IMR-90 (cell line): ENCODE data around the gene ZSCAN23. TPM values are rescaled to one million over a fixed set of nuclear protein-coding genes. Genes with fewer than 3 reads are reported as not detected.

Experiments used
- ATAC-seq: fragments of 200-7000 bp; cut with Tn5 transposase; 2 replicates; pipeline ENCODE4 v1.9.1; 2020; ENCODE audit warnings: low read depth, mild to moderate bottlenecking, moderate library complexity
- BruUV-seq: library from RNA; stranded (reverse); fragments of 400-500 nt; replicated peaks from 2 replicates; lab custom pipeline; 2021; lab: Mats Ljungman, UMichigan
- CTCF ChIA-PET: fragments of 300-600 bp; formaldehyde crosslinking; extraction: SDS; loops from one replicate; lab custom pipeline; 2021; ENCODE audit warnings: antibody characterized with exemption; lab: Yijun Ruan, JAX
- POLR2A ChIA-PET: fragments of 300-600 bp; sonication (Branson Sonifier 250); formaldehyde crosslinking; loops from one replicate; lab custom pipeline; 2022; ENCODE audit warnings: antibody characterized with exemption; ENCODE audit not compliant: unreplicated experiment; lab: Charles Lee
- DNase-seq: peaks from one replicate; pipeline ENCODE4 v3.0.0; 2013
- H2AFZ ChIP-seq: replicated peaks from 2 replicates; pipeline ENCODE3; 2013; ENCODE audit warnings: low read length, mild to moderate bottlenecking; ENCODE audit not compliant: poor library complexity
- H2AK5ac ChIP-seq: 2 replicates; pipeline ENCODE4 v1.6.1; 2013; ENCODE audit warnings: low read depth, low read length, inconsistent platforms
- H2AK9ac ChIP-seq: replicated peaks from 2 replicates; pipeline ENCODE3; 2013; ENCODE audit warnings: mild to moderate bottlenecking, low read depth, low read length, moderate library complexity; ENCODE audit not compliant: poor library complexity
- H2BK120ac ChIP-seq: 2 replicates; pipeline ENCODE4 v1.6.1; 2013; ENCODE audit warnings: low read depth, low read length, inconsistent platforms
- H2BK15ac ChIP-seq: 3 replicates; pipeline ENCODE4 v1.6.1; 2013; ENCODE audit warnings: low read depth, low read length, inconsistent platforms
- H2BK20ac ChIP-seq: 2 replicates; pipeline ENCODE4 v1.6.1; 2013; ENCODE audit warnings: low read depth, mild to moderate bottlenecking, inconsistent platforms, low read length, moderate library complexity
- H2BK5ac ChIP-seq: 2 replicates; pipeline ENCODE4 v1.6.1; 2013; ENCODE audit warnings: mild to moderate bottlenecking, low read depth, low read length, inconsistent platforms; ENCODE audit not compliant: poor library complexity, severe bottlenecking
- H3K14ac ChIP-seq: replicated peaks from 2 replicates; pipeline ENCODE4 v1.6.1; 2013; ENCODE audit warnings: low read depth, low read length, inconsistent platforms
- H3K18ac ChIP-seq: 2 replicates; pipeline ENCODE4 v1.6.1; 2013; ENCODE audit warnings: low read depth, low read length, control low read depth
- H3K23ac ChIP-seq: 2 replicates; pipeline ENCODE4 v1.6.1; 2013; ENCODE audit warnings: low read depth, low read length, inconsistent platforms
- H3K27ac ChIP-seq: 2 replicates; pipeline ENCODE4 v1.5.1; 2013; ENCODE audit warnings: mild to moderate bottlenecking, control low read depth, low read length; ENCODE audit not compliant: insufficient read depth
- H3K27me3 ChIP-seq: 2 replicates; pipeline ENCODE4 v1.6.1; 2013; ENCODE audit warnings: low read length; ENCODE audit not compliant: control insufficient read depth, insufficient read depth
- H3K36me3 ChIP-seq: 2 replicates; pipeline ENCODE4 v1.6.1; 2013; ENCODE audit warnings: low read length, mixed read lengths; ENCODE audit not compliant: control insufficient read depth, insufficient read depth
- H3K4ac ChIP-seq: 2 replicates; pipeline ENCODE4 v1.6.1; 2013; ENCODE audit warnings: low read depth, low read length, inconsistent platforms
- H3K4me1 ChIP-seq: 2 replicates; pipeline ENCODE4 v1.6.1; 2013; ENCODE audit warnings: low read length, mixed read lengths; ENCODE audit not compliant: control insufficient read depth, insufficient read depth
- H3K4me2 ChIP-seq: 2 replicates; pipeline ENCODE4 v1.6.1; 2013; ENCODE audit warnings: low read depth, mild to moderate bottlenecking, control low read depth, low read length, moderate library complexity
- H3K4me3 ChIP-seq: 2 replicates; pipeline ENCODE4 v1.5.1; 2013; ENCODE audit warnings: low read depth, mild to moderate bottlenecking, control low read depth, low read length, moderate library complexity; ENCODE audit not compliant: insufficient read depth
- H3K56ac ChIP-seq: 2 replicates; pipeline ENCODE4 v1.6.1; 2013; ENCODE audit warnings: low read length, inconsistent platforms; ENCODE audit not compliant: insufficient read depth; ENCODE audit errors: extremely low read depth
- H3K79me1 ChIP-seq, 2 experiments: 2 replicates each; pipeline ENCODE4 v1.6.1; 2013; ENCODE audit warnings: low read length in 2 of 2, inconsistent platforms in 1 of 2, low read depth in 1 of 2
- H3K9ac ChIP-seq: 2 replicates; pipeline ENCODE4 v1.6.1; 2013; ENCODE audit warnings: low read depth, low read length, control low read depth
- H3K9me1 ChIP-seq: 2 replicates; pipeline ENCODE4 v1.6.1; 2013; ENCODE audit warnings: low read length, inconsistent platforms; ENCODE audit not compliant: insufficient read depth
- H3K9me3 ChIP-seq: 2 replicates; pipeline ENCODE4 v1.6.1; 2013; ENCODE audit warnings: low read length; ENCODE audit not compliant: control insufficient read depth, insufficient read depth
- H4K20me1 ChIP-seq: 2 replicates; pipeline ENCODE4 v1.6.1; 2013; ENCODE audit warnings: low read length, inconsistent platforms; ENCODE audit not compliant: insufficient read depth
- H4K5ac ChIP-seq: 2 replicates; pipeline ENCODE4 v1.6.1; 2013; ENCODE audit warnings: mild to moderate bottlenecking, low read depth, low read length, control low read depth
- H4K8ac ChIP-seq, 2 experiments: 2 replicates each; pipeline ENCODE4 v1.6.1; 2013; ENCODE audit warnings: low read depth in 2 of 2, low read length in 2 of 2, control low read depth in 1 of 2, inconsistent platforms in 1 of 2
- H4K91ac ChIP-seq: 2 replicates; pipeline ENCODE4 v1.6.1; 2013; ENCODE audit warnings: low read depth, low read length, inconsistent platforms; ENCODE audit not compliant: insufficient read depth
- BHLHE40 ChIP-seq: fragments of 150-350 bp; IDR thresholded peaks from 2 replicates; pipeline ENCODE4 v1.6.1; 2016; ENCODE audit warnings: mild to moderate bottlenecking, low read depth, low read length
- CHD1 ChIP-seq: IDR thresholded peaks from 2 replicates; pipeline ENCODE4 v1.6.1; 2012; ENCODE audit warnings: low read depth, low read length, improper control_type of control experiment
- FOS ChIP-seq: fragments of 150-350 bp; IDR thresholded peaks from 2 replicates; pipeline ENCODE4 v1.6.1; 2016; ENCODE audit warnings: low read depth, low read length
- MAFK ChIP-seq: IDR thresholded peaks from 2 replicates; pipeline ENCODE4 v1.6.1; 2012; ENCODE audit warnings: low read depth, low read length, improper control_type of control experiment
- MAZ ChIP-seq: IDR thresholded peaks from 2 replicates; pipeline ENCODE4 v1.6.1; 2012; ENCODE audit warnings: low read depth, mild to moderate bottlenecking, low read length, improper control_type of control experiment, moderate library complexity, borderline replicate concordance
- RFX5 ChIP-seq: IDR thresholded peaks from 2 replicates; pipeline ENCODE4 v1.8.0; 2012; ENCODE audit warnings: low read depth, mild to moderate bottlenecking, low read length, moderate library complexity
- SMC3 ChIP-seq: fragments of 150-350 bp; IDR thresholded peaks from 2 replicates; pipeline ENCODE4 v1.6.1; 2016; ENCODE audit warnings: low read depth, mild to moderate bottlenecking, antibody characterized with exemption, low read length, moderate library complexity
- WGBS, 2 experiments: methylation state at CpG; one replicate each; pipeline versions ENCODE4 v1.1.5 to v1.1.7; 2013; ENCODE audit warnings: missing lambda C conversion rate in 2 of 2; ENCODE audit not compliant: insufficient read length in 1 of 2; ENCODE audit errors: extremely low coverage in 2 of 2; 5-methylcytosine and 5-hydroxymethylcytosine counted together
- dilution Hi-C: fragments of 300-500 bp; cut with HindIII; formaldehyde crosslinking; loops from one replicate; pipeline ENCODE4 v1.14.3; 2018; ENCODE audit warnings: low sequenced_read_pairs; ENCODE audit not compliant: unreplicated experiment
- in situ Hi-C: fragments of 300-500 bp; cut with MboI; formaldehyde crosslinking; loops from 3 replicates; pipeline ENCODE4 v1.14.3; 2019; ENCODE audit warnings: low sequenced_read_pairs, inconsistent platforms, mixed read lengths
- intact Hi-C: fragments of 100-400 bp; cut with micrococcal nuclease; formaldehyde crosslinking; loops from 2 replicates; pipeline ENCODE4 v1.10.0; 2022
- polyA plus RNA-seq, 3 experiments: library from polyadenylated mRNA; depleted of rRNA; stranded (reverse); fragments of >200 nt; gene quantifications; 2 replicates each; pipeline ENCODE4 v1.2.3, GENCODE V29; 2012; ENCODE audit warnings: low replicate concordance in 1 of 3
- total RNA-seq: library from RNA; depleted of rRNA; stranded (reverse); fragments of >200 nt; gene quantifications from 2 replicates; pipeline ENCODE4 v1.2.3, GENCODE V29; 2012
- TF ChIP-seq, protein P1 (sequence below): conservative IDR thresholded peaks from 2 replicates; pipeline ENCODE4 v1.5.1; 2012; ENCODE audit warnings: mild to moderate bottlenecking, low read depth, low read length, improper control_type of control experiment
- TF ChIP-seq, protein P2 (sequence below): fragments of 150-350 bp; IDR thresholded peaks from 2 replicates; pipeline ENCODE4 v1.6.1; 2016; ENCODE audit warnings: low read depth, mild to moderate bottlenecking, low read length, moderate library complexity, borderline replicate concordance

ZSCAN23 gene
- total and polyA plus RNA-seq, 2 of the 4 experiments (the other 2 are of a cell fraction): 1.7 to 8.4 TPM

DNA sequence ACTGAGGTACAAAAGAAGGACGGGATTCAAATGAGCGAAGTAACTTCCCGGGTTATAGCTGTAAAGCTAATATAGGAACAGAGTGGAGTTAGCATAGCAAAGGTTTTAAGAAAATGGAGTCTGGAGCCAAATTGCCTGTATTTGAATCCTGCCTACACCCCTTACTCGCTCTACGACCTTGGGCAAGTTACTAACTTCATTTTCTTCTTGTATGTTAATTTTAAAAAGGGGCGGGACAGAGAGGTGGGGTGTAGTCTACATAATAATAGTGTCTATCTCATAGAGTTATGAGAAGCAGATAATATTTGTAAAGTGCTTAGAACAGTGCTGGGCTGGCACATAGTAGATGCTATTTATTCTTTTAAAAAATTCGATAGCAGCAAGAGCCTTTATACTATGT lies 705 bp downstream of the ZSCAN23 start:
- Histone ChIP-seq H3K23ac (no peak overlapping the region), H4K5ac (no peak overlapping the region), H3K9ac (peak overlapping the region; percentile 65), H3K27ac (no peak overlapping the region), H3K4ac (no peak overlapping the region), H4K91ac (no peak overlapping the region), H3K27me3 (no peaks in the 10 kb centered on the region), H3K79me1 (peaks cover 10 to 20% of the 10 kb centered on the region in 2 experiments), H4K20me1 (no peaks in the 10 kb centered on the region), H3K56ac (peak overlapping the region; percentile 47; the same call in 1 of the 2 replicates), H4K8ac (peak overlapping the region; percentile 50 to 89; a peak in 3 of 4 replicates), H2BK20ac (no peak overlapping the region), H3K9me1 (no peaks in the 10 kb centered on the region; the same call in 1 of the 2 replicates), H2BK120ac (no peak overlapping the region), H3K9me3 (no peaks in the 10 kb centered on the region), H3K4me2 (peak overlapping the region; percentile 85), H3K36me3 (no peaks in the 10 kb centered on the region; the same call in 1 of the 2 replicates), H3K18ac (no peak overlapping the region), H3K4me3 (peak overlapping the region; percentile 91), H2AFZ (no peak overlapping the region), H2AK9ac (no peak overlapping the region), H2AK5ac (no peak overlapping the region), H3K14ac (no peak overlapping the region), H2BK15ac (no peak overlapping the region), H2BK5ac (no peak overlapping the region), H3K4me1 (no peaks in the 10 kb centered on the region)
- no peak for DNase-seq
- ChIA-PET POLR2A (no interaction called here), CTCF (no interaction called here)
- WGBS, 2 experiments: no CpG with 5 or more reads among the region's 7 CpGs
- dilution Hi-C loops (no loop called here), intact Hi-C loops (no loop called here), in situ Hi-C loops (no loop called here)
- no TSS peak for BruUV-seq
- TF ChIP-seq BHLHE40 (no peak), CHD1 (no peak), MAFK (no peak), FOS (no peak), RFX5 (no peak), SMC3 (no peak), MAZ (no peak)
- TF ChIP-seq, protein P1, sequence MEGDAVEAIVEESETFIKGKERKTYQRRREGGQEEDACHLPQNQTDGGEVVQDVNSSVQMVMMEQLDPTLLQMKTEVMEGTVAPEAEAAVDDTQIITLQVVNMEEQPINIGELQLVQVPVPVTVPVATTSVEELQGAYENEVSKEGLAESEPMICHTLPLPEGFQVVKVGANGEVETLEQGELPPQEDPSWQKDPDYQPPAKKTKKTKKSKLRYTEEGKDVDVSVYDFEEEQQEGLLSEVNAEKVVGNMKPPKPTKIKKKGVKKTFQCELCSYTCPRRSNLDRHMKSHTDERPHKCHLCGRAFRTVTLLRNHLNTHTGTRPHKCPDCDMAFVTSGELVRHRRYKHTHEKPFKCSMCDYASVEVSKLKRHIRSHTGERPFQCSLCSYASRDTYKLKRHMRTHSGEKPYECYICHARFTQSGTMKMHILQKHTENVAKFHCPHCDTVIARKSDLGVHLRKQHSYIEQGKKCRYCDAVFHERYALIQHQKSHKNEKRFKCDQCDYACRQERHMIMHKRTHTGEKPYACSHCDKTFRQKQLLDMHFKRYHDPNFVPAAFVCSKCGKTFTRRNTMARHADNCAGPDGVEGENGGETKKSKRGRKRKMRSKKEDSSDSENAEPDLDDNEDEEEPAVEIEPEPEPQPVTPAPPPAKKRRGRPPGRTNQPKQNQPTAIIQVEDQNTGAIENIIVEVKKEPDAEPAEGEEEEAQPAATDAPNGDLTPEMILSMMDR: no peak
- TF ChIP-seq, protein P2, sequence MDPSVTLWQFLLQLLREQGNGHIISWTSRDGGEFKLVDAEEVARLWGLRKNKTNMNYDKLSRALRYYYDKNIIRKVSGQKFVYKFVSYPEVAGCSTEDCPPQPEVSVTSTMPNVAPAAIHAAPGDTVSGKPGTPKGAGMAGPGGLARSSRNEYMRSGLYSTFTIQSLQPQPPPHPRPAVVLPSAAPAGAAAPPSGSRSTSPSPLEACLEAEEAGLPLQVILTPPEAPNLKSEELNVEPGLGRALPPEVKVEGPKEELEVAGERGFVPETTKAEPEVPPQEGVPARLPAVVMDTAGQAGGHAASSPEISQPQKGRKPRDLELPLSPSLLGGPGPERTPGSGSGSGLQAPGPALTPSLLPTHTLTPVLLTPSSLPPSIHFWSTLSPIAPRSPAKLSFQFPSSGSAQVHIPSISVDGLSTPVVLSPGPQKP: no peak
- no peak; the same call in 1 of the 2 replicates for ATAC-seq
